ENCODE measurements around the gene ZNF598. TPM values are rescaled to one million over a fixed set of nuclear protein-coding genes. Genes with fewer than 3 reads are reported as not detected.
"Not testable (repeated sequence)": the region's sequence is repeated elsewhere in the genome, so short reads cannot be mapped to it uniquely, and the experiment has no call there.

Gene ZNF598
- total RNA-seq, 3 donors from 2014 or later = 118 to 127 (median 126) TPM

DNA sequence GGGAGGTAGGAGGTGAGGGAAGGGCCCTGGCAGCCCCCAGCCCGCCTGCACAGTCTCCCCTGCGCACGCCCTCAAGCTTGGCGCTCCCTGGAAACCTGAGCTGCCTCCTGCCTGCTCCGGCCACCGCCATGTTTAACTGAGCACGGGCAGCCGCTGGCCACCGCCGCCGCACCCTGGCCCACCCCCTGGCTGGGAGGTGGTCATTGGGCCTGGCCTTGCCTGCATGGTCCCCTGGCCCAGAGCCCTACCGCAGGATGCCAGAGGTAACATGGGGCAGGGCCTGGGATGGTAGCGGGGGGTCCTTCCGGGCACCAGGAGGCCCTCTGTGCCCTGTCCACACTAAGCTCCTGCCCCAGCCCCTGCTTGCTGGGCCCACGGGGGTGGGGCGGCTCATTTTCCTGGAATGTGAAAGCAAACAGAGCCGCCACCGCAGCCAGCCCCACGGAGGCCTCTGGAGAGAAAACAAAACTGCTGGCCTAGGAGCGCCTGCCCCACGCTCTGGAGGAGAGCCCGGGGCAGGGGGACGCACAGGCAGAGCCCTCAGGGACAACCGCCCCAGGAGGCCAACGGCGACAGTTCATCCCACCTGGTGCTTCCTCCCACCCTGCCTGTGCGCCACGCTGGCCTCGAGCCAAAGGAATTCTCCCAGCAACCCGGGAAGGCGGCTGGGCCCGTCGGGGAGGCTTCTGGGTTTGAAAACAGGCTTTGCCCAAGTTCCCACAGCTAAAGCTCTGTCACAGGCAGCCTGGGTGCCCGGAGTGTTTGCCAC lies 26.0 kb upstream of the ZNF598 start:
- Mint-ChIP-seq H3K36me3 (ENCODE audit: insufficient read depth) (no peaks in the 10 kb centered on the region), H3K4me3 (no peak overlapping the region), H3K9me3 (no peaks in the 10 kb centered on the region), H3K4me1 (ENCODE audit: low read depth) (no peaks in the 10 kb centered on the region), H3K27me3 (ENCODE audit: low read depth) (no peaks in the 10 kb centered on the region)
- DNase-seq (no peak), ATAC-seq (no peak)

DNA sequence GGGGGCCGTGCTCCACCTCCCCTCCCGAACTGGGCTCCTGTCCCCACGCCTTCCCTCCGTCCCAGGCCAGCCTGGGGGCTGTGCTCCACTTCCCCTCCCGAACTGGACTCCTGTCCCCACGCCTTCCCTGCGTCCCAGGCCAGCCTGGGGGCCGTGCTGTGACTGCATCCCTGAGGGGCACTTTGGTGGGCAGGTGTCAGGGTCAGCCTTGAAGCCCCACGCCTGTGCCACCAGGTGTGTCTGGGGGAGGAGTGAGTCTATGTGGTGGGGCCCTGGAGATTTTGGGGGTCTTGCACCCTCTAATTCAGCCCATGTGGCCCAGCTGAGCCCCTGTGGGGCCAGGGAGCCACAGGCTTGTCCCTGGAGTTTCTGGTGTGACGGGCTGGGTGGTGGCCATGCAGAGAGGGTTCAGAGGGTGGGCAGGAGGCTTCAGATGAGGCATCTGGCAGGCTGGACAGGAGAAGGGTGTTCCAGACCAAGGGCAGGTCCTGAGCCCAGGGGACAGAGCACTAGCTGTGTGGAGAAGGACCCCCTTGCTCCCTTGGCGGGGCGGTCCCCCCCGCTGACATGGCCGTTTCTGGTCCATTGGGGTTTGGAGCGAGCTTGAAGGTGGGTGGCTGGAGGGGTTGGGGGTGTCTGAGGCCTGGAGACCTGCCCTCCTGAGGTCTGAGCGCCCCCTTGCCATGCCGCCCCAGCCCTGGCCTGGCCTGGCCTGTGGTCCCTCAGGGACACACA lies 25.2 kb upstream of the ZNF598 start:
- H3K9me3 Mint-ChIP-seq = no peaks in the 10 kb centered on the region
- H3K4me3 Mint-ChIP-seq = no peak overlapping the region
- no peaks in the 10 kb centered on the region for H3K4me1 Mint-ChIP-seq (ENCODE audit: low read depth)
- no peaks in the 10 kb centered on the region for H3K27me3 Mint-ChIP-seq (ENCODE audit: low read depth)
- ATAC-seq = no peak
- H3K36me3 Mint-ChIP-seq (ENCODE audit: insufficient read depth) = no peaks in the 10 kb centered on the region
- DNase-seq = no peak

DNA sequence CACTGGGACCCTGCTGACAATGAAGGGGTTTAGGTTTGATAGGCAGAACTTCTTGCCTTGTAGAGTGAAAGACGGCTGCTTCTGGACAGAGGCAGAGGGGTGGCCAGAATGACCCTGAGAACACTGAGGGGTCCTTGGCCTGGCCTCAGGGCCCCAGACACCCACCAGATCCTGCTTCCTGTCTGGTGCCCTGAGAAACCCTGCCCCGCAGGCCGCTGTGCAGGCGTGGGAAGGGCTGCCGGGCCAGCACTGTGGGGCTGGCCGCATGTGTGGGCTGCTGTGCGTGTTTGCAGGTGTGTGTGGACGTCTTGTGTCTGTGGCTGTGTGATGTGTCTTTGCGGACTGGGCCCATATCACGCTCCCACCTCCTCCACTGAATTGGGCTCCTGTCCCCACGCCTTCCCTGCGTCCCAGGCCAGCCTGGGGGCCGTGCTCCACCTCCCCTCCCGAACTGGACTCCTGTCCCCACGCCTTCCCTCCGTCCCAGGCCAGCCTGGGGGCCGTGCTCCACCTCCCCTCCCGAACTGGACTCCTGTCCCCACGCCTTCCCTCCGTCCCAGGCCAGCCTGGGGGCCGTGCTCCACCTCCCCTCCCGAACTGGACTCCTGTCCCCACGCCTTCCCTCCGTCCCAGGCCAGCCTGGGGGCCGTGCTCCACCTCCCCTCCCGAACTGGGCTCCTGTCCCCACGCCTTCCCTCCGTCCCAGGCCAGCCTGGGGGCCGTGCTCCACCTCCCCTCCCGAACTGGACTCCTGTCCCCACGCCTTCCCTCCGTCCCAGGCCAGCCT lies 24.5 kb upstream of the ZNF598 start:
- not testable (repeated sequence) for ATAC-seq; H3K4me1 Mint-ChIP-seq (ENCODE audit: low read depth); DNase-seq; H3K27me3 Mint-ChIP-seq (ENCODE audit: low read depth); H3K9me3 Mint-ChIP-seq; H3K36me3 Mint-ChIP-seq (ENCODE audit: insufficient read depth); H3K4me3 Mint-ChIP-seq

DNA sequence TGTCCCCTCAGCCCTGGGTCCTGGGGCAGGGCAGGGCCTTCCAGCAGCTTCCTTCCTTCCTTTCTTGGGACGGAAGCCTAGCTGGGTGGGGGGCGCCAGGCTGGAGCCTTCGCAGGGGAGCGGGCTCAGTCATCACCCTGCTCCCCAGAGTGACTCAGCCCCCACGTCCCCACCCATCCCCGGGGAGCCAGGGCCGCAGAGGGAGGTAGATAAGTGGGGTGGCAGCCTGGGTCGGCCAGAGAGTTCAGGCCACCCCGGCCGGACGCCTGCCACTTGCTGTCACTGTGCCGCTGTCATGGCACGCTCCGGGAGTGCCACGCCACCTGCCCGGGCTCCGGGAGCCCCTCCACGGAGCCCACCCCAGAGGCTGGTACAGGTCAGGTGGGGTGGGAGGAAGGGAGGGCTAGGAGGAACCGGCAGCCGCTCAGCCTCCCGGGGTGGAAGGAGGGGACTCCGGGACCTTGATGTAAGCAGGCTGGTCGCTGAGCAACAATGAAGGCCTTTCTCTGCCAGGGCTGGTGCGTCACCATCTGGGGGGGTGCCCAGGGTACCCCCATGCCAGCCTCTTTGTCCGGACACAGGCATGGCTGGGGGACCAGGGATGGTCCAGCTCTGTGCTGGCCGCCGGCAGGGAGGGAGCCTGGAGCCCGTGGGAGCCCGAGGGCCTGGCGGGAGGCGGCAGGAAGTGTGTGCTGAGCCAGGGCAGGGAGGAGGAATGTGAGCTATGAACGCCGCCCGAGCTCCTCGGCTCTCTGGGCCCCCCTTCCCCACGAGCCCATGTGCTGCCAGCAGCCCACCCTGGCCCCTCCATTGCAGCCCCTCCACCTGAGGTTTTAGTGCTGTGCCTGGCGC lies 23.7 kb upstream of the ZNF598 start:
- Mint-ChIP-seq H3K4me1 (ENCODE audit: low read depth) (no peaks in the 10 kb centered on the region), H3K9me3 (no peaks in the 10 kb centered on the region), H3K27me3 (ENCODE audit: low read depth) (no peaks in the 10 kb centered on the region), H3K36me3 (ENCODE audit: insufficient read depth) (no peaks in the 10 kb centered on the region), H3K4me3 (no peak overlapping the region)
- ATAC-seq = peak; percentile 32 to 57
- DNase-seq = no peak

DNA sequence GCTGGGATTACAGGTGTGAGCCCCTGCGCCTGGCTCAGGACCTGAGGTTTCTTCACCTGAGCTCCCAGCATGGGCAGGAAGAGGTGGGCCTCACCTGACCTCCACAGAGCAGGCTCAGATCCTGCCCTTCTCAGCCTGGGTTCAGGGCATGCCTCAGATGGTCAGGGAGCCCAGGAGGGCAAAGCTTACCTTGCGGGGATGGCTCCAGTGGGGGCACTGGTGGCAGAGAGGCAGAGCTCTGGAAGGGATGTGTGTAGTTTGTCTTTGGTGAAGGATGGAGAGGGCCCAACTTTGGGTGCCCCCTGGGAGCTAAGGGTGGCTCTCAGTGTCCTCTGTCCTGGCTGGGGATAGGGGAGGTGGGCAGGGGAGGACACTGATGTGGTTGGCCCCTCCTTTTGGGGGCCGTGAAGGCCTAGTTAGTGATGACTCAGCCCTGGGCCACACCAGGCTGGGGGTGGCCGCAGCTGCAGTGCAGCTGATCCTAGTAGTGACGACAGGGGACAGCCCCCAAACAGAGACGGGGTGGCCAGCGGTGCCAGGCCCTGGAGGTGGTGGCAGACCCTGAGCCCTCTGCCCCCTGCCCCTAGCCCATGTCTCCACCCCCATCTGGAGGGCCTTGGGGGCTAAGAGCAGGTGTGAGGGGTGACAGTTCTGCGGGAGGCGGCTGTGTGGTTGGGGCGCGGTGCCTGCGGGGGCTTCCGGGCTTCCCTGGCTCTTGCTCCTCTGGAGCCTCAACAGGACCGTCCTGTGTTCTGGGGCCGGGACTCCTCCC lies 22.9 kb upstream of the ZNF598 start:
- Mint-ChIP-seq H3K36me3 (ENCODE audit: insufficient read depth) (no peaks in the 10 kb centered on the region), H3K4me3 (no peak overlapping the region), H3K9me3 (no peaks in the 10 kb centered on the region), H3K27me3 (ENCODE audit: low read depth) (peaks cover 2% of the 10 kb centered on the region), H3K4me1 (ENCODE audit: low read depth) (peaks cover 3% of the 10 kb centered on the region)
- peak in 1 of 2 donors; percentile 20 for ATAC-seq
- DNase-seq = no peak

DNA sequence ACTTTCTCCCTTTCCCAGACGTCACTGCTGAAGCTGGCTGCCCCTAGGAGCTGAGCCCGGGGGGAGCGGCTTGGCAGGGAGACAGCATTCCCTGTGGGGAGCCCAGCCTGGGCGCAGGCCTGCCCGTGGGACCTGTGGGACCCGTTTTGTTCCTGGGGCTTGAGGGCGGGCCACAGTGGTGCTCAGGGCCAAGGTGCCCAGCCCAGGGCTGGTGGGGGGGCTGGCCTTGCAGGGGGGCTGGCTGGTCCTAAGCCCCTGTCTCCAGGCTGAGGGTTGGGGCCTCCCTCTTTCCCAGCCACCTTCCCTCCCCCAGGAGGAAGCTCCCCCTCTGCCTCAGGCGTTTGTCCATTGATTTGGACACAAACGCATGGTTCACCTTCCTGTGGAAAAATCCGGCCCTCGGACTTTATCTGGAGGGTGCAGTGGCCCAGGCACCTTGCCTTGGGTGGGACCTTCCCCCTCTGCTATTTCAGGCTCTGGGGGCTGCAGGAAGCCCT lies 21.5 kb upstream of the ZNF598 start:
- no peaks in the 10 kb centered on the region for H3K36me3 Mint-ChIP-seq (ENCODE audit: insufficient read depth)
- H3K4me1 Mint-ChIP-seq (ENCODE audit: low read depth) = peaks cover 5% of the 10 kb centered on the region
- H3K9me3 Mint-ChIP-seq = no peaks in the 10 kb centered on the region
- no peak overlapping the region for H3K4me3 Mint-ChIP-seq
- no peak for DNase-seq
- no peak for ATAC-seq
- peaks cover 2% of the 10 kb centered on the region for H3K27me3 Mint-ChIP-seq (ENCODE audit: low read depth)

DNA sequence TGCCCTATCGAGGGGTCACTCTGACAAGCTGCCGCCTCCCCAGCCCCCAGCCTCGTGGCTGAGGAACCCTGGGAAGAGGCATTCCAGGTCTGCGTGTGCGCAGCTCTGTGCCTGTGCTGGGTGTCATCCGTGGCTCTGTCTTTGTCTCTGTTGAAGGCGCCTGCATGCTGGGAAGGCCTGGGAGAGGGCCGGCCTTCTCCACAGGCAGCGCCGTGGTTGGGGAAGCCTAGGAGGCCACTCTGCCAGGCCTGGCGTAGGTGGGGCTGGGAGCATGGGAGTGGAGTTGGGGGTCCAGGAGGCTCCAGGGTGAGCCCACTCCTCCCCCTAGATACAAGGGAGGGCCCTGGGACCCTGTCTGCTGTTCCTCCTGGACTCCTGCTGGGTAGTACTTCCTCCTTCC lies 20.4 kb upstream of the ZNF598 start:
- peaks cover 2% of the 10 kb centered on the region for H3K27me3 Mint-ChIP-seq (ENCODE audit: low read depth)
- no peak for ATAC-seq
- no peaks in the 10 kb centered on the region for H3K36me3 Mint-ChIP-seq (ENCODE audit: insufficient read depth)
- H3K9me3 Mint-ChIP-seq = no peaks in the 10 kb centered on the region
- H3K4me1 Mint-ChIP-seq (ENCODE audit: low read depth) = peaks cover 5% of the 10 kb centered on the region
- H3K4me3 Mint-ChIP-seq = no peak overlapping the region
- no peak for DNase-seq

DNA sequence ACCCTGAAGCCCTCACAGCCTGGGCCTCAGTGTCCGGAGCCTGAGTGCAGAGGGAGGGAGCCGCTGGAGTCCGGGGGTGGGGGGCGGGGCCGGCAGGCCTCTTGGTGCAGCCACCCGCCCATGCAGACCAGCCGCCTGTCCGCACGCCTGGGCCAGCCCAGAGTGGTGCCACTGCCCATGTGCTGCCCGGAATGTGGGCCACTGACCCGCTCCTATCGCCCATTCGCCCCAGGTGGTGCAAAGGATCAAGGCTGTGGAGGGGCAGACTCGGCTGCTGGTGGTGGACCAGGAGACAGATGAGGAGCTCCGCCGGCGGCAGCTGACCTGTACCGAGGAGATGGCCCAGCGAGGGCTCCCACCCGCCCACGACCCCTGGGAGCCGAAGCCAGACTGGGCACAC lies 19.7 kb upstream of the ZNF598 start:
- H3K36me3 Mint-ChIP-seq (ENCODE audit: insufficient read depth) = no peaks in the 10 kb centered on the region
- H3K4me1 Mint-ChIP-seq (ENCODE audit: low read depth) = peaks cover 5% of the 10 kb centered on the region
- H3K9me3 Mint-ChIP-seq = no peaks in the 10 kb centered on the region
- H3K27me3 Mint-ChIP-seq (ENCODE audit: low read depth) = peaks cover 2% of the 10 kb centered on the region
- ATAC-seq = no peak
- no peak for DNase-seq
- H3K4me3 Mint-ChIP-seq = no peak overlapping the region

DNA sequence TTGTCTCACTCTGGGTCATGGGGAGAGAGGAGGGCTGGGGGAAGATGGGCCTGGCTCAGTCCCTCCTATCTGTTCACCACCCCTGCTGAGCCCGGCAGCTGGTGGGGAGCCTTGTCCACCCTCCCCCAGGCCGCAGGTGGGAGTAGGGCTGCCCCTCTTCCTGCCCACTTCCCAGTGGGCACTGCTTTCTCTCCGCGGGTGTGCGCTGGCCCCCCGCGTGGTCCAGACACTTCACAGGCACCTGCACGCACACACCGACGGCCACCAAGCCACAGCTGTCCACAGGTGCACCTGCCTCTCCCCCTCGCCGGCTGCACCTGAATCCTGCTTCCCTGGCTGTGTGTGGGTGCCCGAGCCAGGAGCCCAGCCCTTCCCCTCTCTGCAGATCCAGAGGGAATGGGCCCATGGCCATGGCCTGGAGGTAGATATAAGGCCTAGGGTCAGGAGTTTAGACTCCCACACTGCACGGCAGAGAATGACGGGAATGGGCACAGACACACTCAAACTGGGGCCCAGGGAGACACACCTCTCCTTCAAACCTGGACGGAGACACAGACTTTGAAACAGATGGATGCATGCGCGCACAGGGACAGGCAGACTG lies 19.1 kb upstream of the ZNF598 start:
- ATAC-seq = no peak
- no peak for DNase-seq
- Mint-ChIP-seq H3K36me3 (ENCODE audit: insufficient read depth) (no peaks in the 10 kb centered on the region), H3K9me3 (no peaks in the 10 kb centered on the region), H3K4me1 (ENCODE audit: low read depth) (peaks cover 9% of the 10 kb centered on the region), H3K4me3 (no peak overlapping the region), H3K27me3 (ENCODE audit: low read depth) (peaks cover 2% of the 10 kb centered on the region)

DNA sequence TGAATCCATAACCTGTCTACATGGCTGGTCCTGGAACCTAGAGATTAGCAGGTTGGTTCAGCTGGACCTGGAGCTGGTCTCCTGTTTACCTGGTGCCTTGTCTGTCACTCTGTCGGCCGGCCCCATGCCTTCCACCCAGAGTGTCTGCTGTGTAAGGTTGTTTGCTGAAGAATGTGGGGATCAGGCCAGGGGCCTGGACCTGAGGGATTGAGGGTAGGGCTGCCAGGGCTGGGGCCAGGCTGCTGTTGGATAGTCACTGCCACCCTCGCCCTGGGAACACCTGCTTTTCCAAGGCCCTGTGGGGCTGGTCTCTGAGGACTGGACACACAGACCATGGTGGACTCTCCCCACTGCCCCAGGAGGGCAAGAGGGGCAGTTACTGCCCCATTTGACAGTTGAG lies 18.5 kb upstream of the ZNF598 start:
- Mint-ChIP-seq H3K36me3 (ENCODE audit: insufficient read depth) (no peaks in the 10 kb centered on the region), H3K4me1 (ENCODE audit: low read depth) (peaks cover 10% of the 10 kb centered on the region), H3K27me3 (ENCODE audit: low read depth) (peaks cover 2% of the 10 kb centered on the region), H3K4me3 (peak overlapping the region; percentile 71), H3K9me3 (no peaks in the 10 kb centered on the region)
- DNase-seq (no peak), ATAC-seq (no peak)

DNA sequence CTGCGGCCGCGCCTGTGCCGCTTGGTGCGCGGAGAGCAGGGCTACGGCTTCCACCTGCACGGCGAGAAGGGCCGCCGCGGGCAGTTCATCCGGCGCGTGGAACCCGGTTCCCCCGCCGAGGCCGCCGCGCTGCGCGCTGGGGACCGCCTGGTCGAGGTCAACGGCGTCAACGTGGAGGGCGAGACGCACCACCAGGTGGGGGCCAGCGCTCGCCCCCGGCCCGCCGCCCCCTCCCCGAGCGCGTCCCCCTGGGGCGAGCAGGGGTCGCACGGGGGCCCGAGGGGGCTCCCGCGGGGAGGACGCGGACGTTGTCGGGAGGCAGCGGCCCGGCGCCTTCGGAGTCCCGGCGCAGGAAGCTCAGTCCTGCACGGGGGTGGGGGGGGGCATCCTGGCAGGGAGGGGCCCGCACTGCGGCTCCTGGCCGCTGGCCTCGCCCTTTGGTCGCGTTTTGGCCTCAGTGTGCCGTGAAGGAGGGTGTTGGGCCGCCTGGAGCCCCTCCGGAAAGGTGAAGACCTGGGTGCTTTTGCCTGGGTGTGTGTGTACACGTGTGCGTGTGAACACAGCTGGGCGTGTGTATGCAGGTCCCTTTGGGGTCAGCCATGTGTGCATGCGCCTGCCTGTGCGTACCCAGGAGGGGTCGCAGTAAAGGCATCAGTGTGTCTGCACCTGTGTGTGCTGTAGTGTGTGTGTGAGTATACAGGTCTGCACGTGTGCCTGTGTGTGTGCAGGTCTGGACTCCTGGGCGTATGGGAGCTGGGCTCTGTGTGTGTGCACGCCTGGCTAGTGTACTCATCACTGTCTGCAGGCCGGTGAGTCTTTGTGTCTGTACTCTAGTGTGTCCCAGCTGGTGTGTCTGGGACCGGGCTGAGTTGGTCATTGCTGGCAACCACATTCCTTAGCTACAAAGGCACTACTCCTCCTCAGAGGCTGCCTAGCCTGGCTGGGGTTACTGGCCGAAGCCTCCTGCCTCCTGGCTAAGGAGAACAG lies 17.7 kb upstream of the ZNF598 start:
- Mint-ChIP-seq H3K4me1 (ENCODE audit: low read depth) (peaks cover 14% of the 10 kb centered on the region), H3K36me3 (ENCODE audit: insufficient read depth) (no peaks in the 10 kb centered on the region)
- peak; percentile 17 to 19 for ATAC-seq

DNA sequence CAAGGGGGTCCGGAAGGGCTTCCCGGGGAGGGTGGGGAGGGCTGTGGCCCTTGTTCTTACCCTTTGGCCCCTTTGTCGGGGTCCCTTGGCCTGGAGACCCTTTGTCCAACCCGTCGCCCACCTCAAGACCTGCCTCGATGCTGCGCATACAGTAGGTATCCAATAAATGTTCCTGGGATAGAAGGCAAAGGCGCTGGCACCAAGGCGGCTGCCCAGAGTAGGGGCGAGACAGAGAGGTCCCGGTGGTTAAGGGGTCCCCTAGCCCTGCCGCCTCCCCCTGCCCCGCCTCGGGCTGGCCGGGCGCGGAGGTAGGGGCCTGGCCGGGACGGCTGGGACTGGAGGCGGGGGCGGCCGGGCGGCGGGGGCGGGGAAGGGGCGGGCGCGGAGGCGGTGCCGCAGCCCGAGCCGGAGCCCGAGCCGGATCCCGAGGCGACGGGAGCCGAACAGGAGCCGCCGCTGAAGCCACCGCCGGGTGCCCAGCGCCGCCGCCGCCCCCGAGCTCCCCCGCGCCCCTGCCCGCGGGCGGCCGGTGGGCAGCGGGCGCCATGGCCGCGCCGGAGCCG lies 16.9 kb upstream of the ZNF598 start, which contains the start of gene NHERF2:
Gene NHERF2, plus strand, starts transcription at position 442 of the 563 bp plus-strand sequence. Its CDS starts 104 bp downstream, at position 546.
- Mint-ChIP-seq H3K36me3 (ENCODE audit: insufficient read depth) (no peaks in the 10 kb centered on the region), H3K4me3 (peak within 1 kb of the TSS; percentile 71), H3K4me1 (ENCODE audit: low read depth) (peaks cover 14% of the 10 kb centered on the region)

More for the DNA sequence above, 17.7 kb upstream of the ZNF598 start:
- H3K9me3 Mint-ChIP-seq = no peaks in the 10 kb centered on the region
- DNase-seq = no peak
- peaks cover 10% of the 10 kb centered on the region for H3K27me3 Mint-ChIP-seq (ENCODE audit: low read depth)
- peak overlapping the region; percentile 71 for H3K4me3 Mint-ChIP-seq

More for the DNA sequence above, 16.9 kb upstream of the ZNF598 start, which contains the start of gene NHERF2:
- DNase-seq = no peak
- H3K27me3 Mint-ChIP-seq (ENCODE audit: low read depth) = peaks cover 15% of the 10 kb centered on the region
- H3K9me3 Mint-ChIP-seq = no peaks in the 10 kb centered on the region
- ATAC-seq = peak; percentile 6 to 8
